NCI-H187 (cell line): ENCODE results near the gene CDHR3.
"Not testable (repeated sequence)": the region's sequence is repeated elsewhere in the genome, so short reads cannot be mapped to it uniquely, and the experiment has no call there.

ENCODE experiments used
- DNase-seq, 2 experiments: peaks; one replicate each; lab custom pipeline; 2025; lab: John Stamatoyannopoulos, UW

Gene CDHR3

GRCh38 chr7:105958012-105958411 is 5.1 kb upstream of the CDHR3 start:
- no peak for DNase-seq

- no peak for DNase-seq
Observed at GRCh38 chr7:105962353-105962752, 711 bp upstream of the CDHR3 start.

GRCh38 chr7:105971845-105972244 is 8.8 kb downstream of the CDHR3 start:
- no peak for DNase-seq

GRCh38 chr7:105972276-105972675 is 9.2 kb downstream of the CDHR3 start:
- DNase-seq = no peak

- no peak for DNase-seq
Observed at GRCh38 chr7:105974471-105974870, 11.4 kb downstream of the CDHR3 start.

- DNase-seq = no peak
Observed at GRCh38 chr7:105975770-105976417, 12.8 kb downstream of the CDHR3 start.

GRCh38 chr7:105976868-105977267 is 13.8 kb downstream of the CDHR3 start:
- DNase-seq = no peak

GRCh38 chr7:105978035-105978434 is 15.0 kb downstream of the CDHR3 start:
- no peak for DNase-seq

GRCh38 chr7:105978974-105979373 is 15.9 kb downstream of the CDHR3 start:
- DNase-seq = no peak

- no peak for DNase-seq
Observed at GRCh38 chr7:105979405-105979804, 16.3 kb downstream of the CDHR3 start.

- DNase-seq = no peak
Observed at GRCh38 chr7:105980645-105981396, 17.8 kb downstream of the CDHR3 start.

- DNase-seq = no peak
Observed at GRCh38 chr7:105982388-105982787, 19.3 kb downstream of the CDHR3 start.

- DNase-seq = not testable (repeated sequence)
Observed at GRCh38 chr7:105984808-105985207, 21.7 kb downstream of the CDHR3 start.

GRCh38 chr7:105985229-105985628 is 22.2 kb downstream of the CDHR3 start:
- peak in 1 of 2 experiments; percentile 14 for DNase-seq

GRCh38 chr7:105985672-105986215 is 22.7 kb downstream of the CDHR3 start:
- no peak for DNase-seq

- no peak for DNase-seq
Observed at GRCh38 chr7:105987046-105987445, 24.0 kb downstream of the CDHR3 start.

- no peak for DNase-seq
Observed at GRCh38 chr7:105988276-105988675, 25.2 kb downstream of the CDHR3 start.

GRCh38 chr7:105989191-105989590 is 26.1 kb downstream of the CDHR3 start:
- no peak for DNase-seq

GRCh38 chr7:105989686-105990085 is 26.6 kb downstream of the CDHR3 start:
- no peak for DNase-seq

- no peak for DNase-seq
Observed at GRCh38 chr7:105990141-105990540, 27.1 kb downstream of the CDHR3 start.

- no peak for DNase-seq
Observed at GRCh38 chr7:105990727-105991453, 27.8 kb downstream of the CDHR3 start.

GRCh38 chr7:105992905-105993304 is 29.8 kb downstream of the CDHR3 start:
- DNase-seq = no peak
